ENCODE results near the gene COX6A1.

The COX6A1 gene

DNA sequence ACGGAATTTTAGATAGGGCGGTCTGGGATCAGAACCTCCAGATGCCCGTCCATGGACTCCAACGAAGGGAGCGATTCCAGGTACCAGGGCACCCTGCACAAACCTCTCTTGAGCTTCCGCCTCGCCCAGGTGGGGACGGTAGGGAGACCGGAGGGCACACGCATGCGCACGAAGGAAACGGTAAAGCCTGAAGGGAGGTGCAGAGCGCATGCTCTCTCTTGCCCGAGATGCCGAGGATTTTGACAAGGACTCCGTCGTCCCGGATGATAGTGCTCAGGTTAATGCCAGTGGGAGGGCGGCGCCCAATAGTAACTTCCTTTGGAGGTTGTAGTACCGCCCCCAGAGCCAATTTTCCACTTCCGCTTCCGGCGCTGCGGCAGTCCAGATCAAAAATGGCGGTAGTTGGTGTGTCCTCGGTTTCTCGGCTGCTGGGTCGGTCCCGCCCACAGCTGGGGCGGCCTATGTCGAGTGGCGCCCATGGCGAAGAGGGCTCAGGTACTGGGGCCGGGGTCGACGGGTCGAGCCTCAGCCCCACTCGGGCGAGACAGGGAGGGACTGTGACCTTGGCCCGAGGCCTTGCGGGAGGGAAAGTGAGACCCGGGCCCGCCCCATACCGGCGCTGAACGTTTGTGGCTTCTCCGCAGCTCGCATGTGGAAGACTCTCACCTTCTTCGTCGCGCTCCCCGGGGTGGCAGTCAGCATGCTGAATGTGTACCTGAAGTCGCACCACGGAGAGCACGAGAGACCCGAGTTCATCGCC is at the start of gene COX6A1:
COX6A1 (plus strand) TSS at position 379 of the 760 bp plus-strand sequence; CDS start at position 393, 14 bp downstream.
- DNase-seq, result peak; percentile 99

DNA sequence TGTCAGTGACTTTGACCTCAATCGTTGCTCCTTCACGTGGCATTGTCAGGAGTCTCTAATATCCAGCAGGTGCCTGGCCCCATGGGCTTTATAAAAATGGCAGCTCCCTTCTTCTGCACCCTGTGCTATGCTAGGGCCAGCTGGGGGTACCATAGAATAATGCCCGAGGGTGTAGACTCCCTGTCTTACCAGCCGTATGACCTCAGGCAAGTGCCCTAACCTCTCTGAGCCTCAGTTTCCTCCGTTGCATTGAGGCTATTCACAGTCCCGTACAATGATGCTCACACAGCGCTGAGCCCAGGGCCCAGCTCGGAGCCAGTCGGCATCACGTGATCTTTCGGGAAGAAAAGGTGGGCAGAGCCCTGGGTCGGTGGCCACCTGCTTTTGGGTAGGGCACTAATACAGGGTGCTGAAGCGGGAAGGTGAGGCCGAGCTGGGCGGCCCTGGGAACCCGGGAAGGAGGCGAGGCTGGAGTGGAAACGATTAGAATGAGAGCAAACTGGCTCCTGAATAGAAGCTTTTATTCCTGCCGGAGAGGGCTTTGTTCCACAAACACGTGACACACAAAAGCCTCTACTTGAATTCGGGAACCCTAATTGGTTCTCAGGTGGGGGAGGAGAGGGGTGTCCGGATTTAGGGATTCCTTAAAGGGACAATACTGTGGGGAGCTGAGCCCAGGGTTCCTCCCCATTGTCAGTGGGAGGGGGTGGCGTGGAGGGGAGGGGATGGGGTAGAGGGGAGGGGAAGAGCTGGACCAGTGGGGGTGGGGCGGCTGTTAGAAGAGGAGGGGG is 49.0 kb upstream of the COX6A1 start:
- DNase-seq, result no peak

DNA sequence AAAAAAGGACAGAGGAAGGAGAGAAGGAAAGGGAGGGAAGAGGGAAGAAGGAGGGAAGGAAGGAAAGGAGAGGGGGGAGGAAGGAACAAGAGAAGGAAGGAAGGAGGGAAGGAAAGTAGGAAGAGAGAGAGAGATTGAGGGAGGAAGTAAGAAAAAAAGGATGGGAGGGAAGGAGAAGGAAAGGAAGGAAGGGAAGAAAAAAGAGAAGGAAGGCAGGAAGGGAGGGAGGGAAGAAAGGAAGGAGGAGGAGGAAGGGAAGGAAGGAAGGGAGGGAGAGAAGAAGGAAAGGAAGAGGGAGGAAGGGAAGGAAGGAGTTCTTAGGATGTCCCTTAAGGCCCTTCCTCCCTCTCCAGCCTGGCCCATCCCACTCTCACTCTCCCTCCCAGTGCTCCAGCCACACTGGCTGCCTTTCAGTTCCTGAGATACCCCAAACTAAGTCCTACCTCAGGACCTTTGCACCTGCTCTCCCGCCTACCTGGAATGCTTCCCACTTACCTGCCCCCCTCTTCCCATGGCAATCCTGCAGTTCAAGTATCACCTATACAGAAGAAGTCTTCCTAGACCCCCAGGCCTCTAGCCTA is 47.3 kb upstream of the COX6A1 start:
- no peak for DNase-seq

DNA sequence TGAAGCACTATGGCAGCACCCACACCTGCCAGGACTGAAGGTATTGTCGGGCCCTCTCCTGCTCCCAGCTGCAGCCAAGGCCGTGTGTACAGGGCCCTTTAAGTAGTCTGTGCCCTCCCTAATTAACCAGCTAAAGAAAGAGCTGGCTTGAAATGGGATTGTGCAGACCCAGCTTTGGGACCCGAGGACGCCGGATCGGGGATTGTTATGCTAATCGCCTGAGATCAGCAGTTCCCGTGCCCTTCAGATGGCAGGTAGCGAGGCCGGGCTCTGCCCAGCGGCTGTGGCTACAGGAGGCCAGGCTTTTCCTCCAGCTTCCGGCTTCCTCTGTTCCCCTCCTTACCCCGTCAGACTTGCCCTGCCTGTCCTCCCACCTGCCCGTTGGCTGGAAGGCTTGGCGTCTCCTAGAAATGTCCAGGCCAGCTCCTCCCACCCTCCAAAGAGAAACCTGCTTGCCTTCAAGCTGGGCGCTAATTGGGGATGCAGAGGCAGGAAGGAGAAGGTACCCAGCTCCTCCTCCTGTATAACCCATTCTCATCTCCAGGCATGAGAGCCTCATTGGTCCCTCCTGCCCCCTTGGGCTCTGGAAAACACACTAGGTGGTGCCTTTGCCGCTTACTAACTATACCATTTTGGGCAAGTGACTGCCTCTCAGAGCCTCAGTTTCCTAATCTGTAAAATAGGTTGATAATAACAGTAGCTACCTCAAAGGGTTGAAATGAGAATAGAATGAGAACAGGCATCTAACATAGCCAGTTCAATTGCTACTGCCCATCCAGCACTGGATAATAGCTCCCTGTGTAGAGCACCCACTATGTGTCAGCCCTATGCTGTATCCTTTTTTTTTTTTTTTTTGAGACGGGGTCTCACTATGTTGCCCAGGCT is 43.2 kb upstream of the COX6A1 start:
- no peak for DNase-seq

DNA sequence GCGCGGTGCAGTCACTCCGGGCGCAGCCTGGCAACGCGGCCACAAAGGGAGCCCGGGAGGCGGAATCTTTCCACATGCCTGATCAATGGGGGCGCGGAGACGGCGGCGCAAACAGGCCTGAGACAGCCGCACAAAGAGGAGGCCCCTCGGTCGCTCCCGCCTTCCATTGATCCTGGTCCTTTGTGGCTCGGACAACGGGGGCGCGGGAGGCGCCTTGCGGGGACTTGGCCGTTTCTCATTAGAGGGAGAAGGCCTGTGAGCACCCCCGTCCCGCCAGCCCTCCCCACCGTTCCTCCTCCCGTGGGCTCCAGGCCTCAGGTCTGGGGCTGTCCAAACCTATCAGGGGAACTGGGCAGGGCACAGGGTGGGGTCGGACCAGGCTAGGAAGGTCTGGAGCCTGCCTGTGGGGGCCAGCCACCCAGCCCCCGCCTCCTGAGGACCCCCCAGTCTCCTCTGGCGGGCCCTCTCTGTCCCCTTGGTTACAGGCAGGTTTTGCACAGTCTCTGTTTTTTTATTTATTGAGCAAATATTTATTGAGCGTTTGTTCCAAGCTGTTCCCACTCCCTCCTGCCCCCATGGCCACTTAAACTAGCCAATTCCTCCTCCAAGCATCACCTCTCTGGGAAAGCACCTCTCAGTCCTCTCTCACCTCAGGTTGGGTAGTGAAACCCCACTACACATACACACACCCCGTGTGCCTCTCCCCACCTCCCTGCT is 39.9 kb upstream of the COX6A1 start:
- no peak for DNase-seq

DNA sequence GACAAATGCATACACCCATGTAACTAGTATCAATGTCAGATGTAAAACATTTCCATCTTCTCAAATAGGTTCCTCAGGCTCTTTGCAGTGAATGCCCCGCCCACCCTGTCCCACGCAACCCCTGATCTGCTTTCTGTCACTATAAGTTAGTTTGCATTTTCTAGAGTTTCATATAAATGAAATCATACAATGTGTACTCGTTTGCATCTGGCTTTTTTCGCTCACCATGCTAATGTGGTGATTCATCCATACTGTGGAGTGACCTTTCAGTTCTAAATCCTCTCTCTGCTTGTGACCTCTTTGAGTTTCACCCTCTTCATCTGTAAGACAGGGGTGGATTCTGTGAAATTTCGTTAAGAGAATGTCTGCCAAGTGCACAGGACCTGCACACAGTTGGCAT is 38.4 kb upstream of the COX6A1 start:
- no peak for DNase-seq

DNA sequence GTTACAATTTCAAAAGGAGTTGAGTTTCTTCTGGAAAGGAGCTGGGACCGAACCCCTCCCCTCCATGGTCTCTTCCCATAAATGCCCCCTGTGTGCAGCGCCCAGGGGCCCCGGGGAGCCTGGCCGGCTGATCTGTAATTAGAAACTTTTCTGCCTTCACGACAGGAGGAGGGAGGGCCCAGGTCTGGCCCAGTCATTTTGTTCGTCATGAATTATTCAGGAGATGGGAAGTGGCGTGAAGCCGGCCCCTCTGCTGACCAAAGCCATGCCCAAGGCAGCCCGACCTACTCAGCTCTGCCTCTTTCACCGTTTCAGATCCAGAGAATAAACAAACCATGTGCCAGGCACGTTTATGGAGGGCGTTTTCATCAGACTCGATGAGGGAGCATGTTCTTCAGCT is 35.7 kb upstream of the COX6A1 start:
- DNase-seq, result no peak

DNA sequence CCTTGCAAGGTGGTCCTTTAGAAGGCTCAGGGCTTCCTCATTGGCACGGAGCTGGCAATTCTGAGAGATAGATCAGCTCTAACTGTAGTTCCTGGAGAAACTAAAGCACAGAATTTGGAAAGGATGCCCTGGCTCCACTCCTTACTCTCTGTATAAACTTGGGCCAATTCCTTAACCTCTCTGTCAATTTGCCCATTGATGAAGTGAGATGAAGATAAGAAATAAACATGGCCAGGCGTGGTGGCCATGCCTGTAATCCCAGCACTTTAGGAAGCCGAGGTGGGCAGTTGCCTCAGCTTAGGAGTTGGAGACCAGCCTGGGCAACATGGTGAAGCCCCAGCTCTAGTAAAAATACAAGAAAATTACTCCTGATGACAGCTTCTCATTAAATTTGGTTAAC is 34.0 kb upstream of the COX6A1 start:
- DNase-seq, result no peak

DNA sequence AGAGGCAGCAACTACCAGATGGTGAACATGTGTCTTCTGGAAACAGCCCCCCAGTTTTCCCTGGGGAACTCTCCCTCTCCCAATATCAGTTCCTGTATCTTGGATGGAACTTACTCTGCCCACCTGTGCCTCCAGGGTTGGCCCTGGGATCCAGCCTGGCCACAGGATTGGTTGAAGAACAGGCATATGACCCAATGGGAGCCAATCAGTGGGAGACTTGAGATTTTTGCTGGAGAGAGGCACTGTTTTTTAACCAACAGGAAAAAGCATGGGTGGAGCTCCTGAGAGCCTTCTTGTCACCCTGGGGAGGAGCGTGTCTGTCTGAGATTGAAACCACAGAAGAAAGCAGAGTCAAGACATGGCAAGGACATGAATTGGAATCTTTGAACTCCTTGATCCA is 33.6 kb upstream of the COX6A1 start:
- no peak for DNase-seq

DNA sequence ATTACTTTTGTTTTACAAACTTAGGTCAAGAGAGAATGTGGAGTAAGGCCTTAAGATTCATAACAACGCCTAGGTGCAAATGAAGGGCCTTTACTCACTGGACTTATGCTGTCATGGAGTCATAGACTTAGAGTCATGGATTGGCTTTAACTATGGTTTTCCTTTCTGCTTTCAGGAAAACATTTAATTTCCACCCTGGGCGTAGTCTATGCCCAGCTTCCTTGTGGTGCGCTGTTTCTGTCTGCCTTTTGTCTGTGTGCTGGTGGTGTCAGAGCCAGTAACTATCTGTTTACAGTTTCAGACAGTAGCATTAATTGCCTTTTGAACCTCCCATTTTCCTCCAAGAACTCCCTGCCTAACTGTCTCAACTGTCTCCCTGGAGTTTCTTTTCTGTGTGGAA is 31.8 kb upstream of the COX6A1 start:
- DNase-seq, result no peak

DNA sequence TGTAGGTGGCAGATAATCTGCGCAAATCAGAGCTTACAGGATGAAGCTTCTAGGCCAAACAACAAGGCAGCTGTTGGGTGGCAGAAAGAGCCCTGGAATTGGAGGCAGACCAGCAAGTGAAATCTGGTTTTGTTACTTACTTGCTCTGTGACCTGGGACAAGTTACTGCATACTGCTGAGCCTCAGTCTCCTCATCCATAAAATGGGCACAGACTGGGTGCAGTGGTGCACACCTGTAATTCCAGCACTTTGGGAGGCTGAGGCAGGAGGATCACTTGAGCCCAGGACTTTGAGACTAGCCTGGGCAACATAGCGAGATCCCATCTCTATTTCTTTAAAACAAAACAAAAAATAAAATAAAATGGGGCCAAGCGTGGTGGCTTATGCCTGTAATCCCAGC is 31.4 kb upstream of the COX6A1 start:
- DNase-seq, result no peak

DNA sequence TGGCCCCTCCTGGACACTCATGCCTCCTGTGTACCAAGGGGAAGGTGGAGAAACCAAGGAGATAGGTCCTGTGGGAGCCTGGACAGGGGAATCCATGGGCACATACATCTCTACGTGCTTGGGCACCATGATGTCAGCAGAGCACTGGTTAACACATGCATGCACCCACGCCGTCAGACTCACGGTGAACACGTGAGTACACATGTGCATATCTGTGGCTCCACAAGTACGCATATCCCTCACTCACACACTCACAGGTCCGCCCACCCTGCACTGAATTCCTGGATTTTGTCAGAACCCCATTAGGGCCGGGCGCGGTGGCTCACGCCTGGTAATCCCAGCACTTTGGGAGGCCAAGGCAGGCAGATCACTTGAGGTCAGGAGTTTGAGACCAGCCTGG is 29.1 kb upstream of the COX6A1 start:
- no peak for DNase-seq

DNA sequence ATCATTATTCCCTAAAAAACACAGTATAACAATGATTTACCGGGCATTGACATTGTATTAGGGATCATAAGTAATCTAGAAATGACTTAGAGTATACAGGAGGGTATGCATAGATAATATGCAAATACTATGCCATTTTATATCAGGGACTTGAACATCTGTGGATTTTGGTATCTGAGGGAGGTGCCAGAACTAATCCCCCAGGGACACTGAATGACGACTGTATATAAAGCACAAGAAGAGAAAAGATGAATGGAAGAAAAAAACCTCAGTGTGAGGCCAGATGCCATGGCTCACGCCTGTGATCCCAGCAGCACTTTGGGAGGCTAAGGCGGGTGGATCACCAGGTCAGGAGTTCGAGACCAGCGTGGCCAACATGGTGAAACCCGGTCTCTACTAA is 25.5 kb upstream of the COX6A1 start:
- DNase-seq, result no peak

DNA sequence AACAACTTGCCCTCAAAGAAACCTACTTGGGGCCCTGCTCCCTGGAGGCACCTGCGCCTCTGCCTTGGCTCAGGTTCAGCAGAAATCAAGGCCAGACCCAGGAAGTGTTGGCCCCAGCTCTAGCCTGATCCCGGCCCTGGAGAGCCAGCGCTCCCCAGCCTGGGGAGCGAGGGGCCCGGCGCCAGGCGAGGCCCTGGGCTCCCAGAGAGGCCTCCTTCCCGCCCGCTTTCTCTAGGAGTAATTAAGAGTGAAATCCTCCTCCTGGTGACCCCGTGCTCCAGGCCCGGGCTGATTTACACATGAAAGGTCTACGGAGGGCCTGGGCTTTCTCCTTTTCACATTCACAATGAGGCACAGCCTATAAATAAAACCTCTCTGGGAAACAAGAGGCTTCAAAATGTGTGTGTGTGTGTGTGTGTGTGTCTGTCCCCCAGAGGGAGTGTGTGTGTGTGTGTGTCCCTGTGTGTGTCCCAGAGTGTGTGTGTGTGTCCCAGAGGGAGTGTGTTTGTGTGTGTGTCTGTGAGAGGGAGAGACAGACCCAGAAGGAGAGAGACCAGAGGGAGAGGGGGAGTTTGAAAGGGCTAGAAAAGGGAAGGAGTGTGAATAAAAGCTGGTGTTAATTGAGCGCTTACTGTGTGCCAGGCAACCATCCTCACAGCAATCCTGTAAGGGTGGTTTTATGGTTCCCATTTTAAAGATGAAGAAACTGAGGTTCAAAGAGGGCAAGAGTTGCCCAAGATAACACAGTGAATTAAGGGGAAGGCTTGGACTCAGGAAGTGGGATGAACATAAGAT is 23.8 kb upstream of the COX6A1 start:
- DNase-seq, result no peak

DNA sequence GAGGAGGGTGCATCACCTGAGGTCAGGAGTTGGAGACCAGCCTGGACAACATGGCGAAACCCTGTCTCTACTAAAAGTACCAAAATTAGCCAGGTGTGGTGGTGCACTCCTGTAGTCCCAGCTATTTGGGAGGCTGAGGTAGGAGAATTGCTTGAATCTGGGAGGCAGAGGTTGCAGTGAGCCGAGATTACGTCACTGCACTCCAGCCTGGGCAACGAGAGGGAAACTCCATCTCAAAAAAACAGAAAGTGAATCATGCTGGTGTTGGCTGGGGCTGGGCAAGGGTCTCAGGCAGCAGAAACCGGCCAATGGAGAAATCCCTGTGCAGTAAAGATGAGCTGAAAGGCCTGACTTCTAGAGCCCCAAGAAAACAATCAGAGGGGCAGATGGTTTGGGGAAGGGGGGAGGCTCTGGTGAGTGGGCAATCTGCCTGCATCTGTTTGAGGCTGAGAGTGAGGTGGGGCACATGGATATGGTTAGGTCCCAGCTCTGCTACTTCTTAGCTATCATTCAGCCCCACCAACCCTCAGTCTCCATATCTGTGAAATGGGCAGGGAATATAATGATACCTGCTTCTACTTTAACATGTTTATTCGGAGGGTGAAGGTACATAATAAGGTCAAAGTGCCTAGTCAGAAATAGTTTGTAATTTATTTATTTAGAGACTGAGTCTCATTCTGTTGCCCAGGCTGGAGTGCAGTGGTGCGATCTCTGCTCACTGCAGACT is 21.3 kb upstream of the COX6A1 start:
- DNase-seq, result no peak

DNA sequence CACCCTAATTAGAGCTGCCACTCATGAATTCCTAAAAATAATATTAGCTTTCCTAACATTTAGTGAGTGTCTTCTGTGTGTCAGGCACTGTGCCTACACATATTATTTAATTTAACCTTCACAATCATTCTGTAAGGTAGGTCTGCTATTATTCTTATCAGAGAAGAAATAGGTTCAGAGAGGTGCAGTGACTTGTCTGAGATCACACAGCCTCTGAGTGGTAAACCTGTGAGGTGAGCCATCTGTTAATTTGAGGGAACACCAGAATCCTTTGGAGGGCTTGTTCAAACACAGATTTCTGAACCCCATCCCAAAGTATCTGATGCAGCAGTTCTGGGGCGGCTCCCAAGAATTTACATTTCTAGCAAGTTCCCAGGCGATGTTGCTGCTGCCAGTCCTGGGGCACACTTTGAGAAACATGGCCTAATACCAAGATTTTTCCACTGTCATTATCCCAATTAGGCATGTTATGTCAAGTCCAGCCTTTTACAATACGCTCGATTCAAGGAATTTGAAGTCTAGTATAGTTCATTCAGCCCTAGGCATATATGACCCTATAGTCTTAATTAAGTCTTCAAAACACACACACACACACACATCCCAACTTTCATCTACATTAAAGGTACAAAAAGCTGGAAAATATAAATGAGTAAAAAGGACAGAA is 19.9 kb upstream of the COX6A1 start:
- DNase-seq, result no peak

DNA sequence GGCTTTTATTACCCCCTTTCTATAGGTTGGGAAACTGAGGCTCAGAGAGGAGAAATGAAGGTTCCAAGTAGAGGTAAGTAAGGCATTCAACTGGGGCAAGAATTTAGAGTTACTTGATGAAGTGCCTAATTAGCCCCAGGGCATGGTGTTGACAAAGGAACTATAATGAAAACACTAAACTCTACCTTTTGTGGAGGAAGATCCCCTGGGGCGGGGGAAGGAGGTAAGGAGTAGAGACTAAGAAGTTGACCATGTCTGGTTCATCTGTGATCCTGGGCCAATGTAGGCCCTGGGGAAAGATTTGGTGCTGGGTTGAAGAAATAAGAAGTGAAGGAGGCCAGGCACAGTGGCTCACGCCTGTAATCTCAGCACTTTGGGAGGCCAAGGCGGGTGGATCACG is 16.2 kb upstream of the COX6A1 start:
- DNase-seq, result no peak

DNA sequence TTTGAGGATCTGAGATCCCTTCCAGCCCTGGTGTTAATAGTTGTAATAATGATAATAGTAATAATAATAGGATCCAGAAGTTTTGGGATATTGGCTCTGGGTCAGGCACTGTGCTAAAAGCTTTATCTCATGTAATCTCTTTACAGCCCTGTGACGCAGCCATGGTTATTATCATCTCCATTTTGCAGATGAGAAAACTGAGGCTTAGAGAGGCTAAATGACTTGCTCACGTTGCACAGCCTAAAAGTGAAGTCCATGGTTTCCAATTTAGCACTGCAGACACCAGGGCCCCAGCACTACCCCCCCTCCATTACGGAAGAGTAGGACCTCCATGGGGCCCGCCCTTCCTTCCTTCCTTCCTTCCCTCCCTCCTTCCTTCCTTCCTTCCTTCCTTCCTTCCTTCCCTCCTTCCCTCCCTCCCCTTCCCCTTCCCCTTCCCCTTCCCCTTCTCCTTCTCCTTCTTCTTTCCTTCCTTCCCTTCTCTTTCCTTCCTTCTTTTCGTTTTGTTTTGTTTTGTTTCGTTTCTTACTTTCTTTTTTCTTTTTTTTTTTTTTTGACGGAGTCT is 14.9 kb upstream of the COX6A1 start:
- no peak for DNase-seq

DNA sequence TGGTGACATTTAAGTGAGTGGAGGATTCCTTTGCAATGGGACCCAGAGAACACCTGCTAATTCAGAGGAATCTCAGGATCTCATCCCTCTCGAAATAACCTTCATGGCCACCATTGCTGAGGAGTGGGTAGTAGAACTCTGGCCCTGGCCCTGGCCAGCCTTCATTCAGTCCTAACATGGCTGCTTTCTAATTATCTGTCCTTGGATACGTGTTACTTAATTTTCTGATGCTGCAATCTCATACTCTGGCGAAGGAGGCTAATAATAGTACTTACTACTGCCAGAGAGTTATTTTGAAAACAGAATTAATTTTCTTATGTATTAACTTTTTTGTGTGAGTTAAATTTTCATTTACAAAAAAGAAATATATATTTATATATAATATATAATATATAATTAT is 12.1 kb upstream of the COX6A1 start:
- no peak for DNase-seq

All from stimulated activated CD4-positive, alpha-beta T cell treated with anti-CD3 and anti-CD28 coated beads, Interleukin-4, amount 100 ng/mL, for 24 hours (primary cell).